HG03432 (cell line): ENCODE measurements around the gene ANAPC4.
"Not testable (repeated sequence)": the region's sequence is repeated elsewhere in the genome, so short reads cannot be mapped to it uniquely, and the experiment has no call there.

ENCODE experiments used
- ATAC-seq: cut with Tn5 transposase; IDR thresholded peaks from one replicate; pipeline ENCODE4 v1.9.1; 2021; ENCODE audit warnings: mild to moderate bottlenecking, moderate library complexity; ENCODE audit not compliant: unreplicated experiment

Gene ANAPC4, protein sequence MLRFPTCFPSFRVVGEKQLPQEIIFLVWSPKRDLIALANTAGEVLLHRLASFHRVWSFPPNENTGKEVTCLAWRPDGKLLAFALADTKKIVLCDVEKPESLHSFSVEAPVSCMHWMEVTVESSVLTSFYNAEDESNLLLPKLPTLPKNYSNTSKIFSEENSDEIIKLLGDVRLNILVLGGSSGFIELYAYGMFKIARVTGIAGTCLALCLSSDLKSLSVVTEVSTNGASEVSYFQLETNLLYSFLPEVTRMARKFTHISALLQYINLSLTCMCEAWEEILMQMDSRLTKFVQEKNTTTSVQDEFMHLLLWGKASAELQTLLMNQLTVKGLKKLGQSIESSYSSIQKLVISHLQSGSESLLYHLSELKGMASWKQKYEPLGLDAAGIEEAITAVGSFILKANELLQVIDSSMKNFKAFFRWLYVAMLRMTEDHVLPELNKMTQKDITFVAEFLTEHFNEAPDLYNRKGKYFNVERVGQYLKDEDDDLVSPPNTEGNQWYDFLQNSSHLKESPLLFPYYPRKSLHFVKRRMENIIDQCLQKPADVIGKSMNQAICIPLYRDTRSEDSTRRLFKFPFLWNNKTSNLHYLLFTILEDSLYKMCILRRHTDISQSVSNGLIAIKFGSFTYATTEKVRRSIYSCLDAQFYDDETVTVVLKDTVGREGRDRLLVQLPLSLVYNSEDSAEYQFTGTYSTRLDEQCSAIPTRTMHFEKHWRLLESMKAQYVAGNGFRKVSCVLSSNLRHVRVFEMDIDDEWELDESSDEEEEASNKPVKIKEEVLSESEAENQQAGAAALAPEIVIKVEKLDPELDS

DNA sequence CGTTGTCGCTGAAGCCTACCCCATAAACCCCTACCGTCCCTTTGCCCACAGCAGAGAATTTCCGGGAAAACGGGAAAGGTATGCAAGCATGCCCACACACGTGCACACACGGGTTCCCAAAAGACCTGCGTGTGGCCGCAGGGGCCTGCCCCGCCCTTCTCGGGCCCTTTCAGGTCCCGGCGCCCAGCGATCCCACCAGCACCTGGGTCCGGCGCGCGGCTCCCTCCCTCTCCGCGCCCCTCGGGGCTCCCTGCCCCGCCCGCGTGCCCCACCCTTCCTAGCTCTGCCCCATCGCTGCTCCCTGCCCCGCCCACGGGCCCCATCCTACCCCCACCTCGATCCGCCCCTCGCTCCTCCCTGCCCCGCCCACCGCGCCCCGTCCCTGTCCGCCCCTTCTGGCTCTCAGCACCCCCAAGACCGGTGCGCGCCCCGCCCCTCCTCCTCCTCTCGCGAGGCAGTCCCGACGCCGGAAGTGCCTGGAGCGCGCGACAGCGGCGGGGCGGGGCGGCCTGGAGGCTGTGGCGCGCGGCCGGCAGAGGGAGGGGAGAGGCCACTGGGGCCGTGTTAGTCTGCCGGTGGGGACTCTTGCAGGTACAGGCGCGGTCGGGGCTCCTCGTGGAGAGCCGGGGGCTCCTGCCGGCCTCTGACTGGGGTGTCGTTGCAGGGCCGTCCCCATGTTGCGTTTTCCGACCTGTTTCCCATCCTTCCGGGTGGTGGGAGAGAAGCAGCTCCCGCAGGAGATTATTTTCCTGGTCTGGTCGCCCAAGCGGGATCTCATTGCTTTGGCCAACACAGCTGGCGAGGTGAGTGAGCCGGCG, at the start of gene ANAPC4:
TSS of gene ANAPC4 (plus strand) at position 510 of the 818 bp plus-strand sequence. CDS start at position 675, 165 bp downstream.
- peak; percentile 98 for ATAC-seq

GRCh38 chr4:25328463-25328862, 48.6 kb upstream of the ANAPC4 start:
- not testable (repeated sequence) for ATAC-seq

- ATAC-seq: peak; percentile 15
These were observed 46.7 kb upstream of the ANAPC4 start for GRCh38 chr4:25330335-25330734.

- ATAC-seq: peak; percentile 89
These were observed 45.9 kb upstream of the ANAPC4 start for GRCh38 chr4:25330905-25331808.

DNA sequence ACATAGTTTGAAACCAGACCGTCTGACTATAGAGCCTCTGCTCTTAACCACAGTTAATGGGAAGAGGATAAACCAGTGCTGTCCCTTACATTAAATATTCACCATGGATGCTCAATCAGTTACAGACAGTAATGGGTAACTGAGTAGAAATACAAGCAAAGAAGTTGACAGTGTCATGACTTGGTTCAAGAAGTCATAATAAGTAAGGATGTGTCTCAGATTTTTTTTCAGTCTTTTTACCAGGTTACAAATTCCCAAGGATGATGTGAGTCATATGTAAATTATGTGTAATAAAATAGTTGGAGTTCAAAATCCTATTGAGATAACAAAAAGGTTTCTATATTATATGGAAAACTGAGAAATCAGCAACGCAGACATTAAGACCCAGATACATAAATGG, 33.4 kb upstream of the ANAPC4 start:
- ATAC-seq: no peak

DNA sequence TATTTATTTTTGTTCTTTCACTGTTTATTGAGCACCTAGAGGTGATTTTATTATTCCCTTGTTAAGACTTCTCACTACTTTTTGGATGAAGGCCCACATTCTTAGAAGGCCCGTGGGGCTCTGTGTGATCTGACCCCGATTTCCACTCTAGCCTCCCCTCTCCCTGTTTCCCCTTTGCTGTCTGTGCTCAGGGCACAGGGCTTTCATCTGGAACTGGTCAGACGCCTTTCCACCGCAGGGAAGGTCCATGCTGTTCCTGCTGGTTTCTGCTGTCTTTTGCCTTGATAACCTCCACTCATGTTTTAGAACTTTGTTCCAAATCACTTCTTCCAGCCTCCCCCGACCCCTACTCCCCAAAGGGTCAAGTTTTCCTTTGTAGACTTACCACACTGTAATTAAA, 31.3 kb upstream of the ANAPC4 start:
- no peak for ATAC-seq

DNA sequence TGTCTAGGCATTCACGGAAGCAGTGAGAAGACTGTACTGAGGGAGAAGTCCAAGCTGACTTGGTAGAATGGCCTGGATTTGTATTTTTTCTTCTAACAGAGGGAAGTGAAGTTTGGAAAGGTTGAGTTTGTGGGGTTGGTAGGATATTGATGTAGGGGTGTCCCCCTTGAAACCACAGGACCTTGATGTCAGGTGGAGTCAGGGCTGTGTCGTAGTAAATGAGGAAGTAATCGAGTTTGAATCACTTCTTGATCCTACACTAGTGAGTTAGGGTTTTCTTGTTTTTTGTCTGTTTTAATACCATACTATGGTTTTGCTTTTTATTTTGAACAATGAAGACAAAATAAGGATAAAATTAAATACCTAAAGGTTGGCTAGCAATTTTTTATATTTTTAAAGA, 30.1 kb upstream of the ANAPC4 start:
- peak; percentile 84 for ATAC-seq

DNA sequence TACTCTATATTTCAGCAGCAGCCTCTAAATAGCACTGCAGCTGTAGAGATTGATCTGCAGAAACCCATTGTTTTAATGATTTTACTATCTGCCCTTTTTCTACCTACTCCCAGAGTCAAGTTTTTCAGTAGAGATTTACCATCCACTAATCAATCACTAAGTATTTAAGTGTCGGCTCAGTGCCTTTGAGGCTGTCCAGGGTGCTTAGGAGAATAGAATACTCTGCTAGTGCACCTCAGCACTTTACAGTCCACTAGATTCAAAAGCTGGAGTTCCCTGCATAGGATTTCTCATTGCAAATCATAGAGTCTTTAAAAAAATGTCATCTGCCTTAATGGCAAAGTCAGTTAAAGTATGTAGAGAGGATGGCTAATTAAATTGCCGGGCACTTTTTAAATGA, 29.6 kb upstream of the ANAPC4 start:
- ATAC-seq: no peak

- no peak for ATAC-seq
These were observed 29.1 kb upstream of the ANAPC4 start for GRCh38 chr4:25347971-25348370.

- no peak for ATAC-seq
These were observed 26.5 kb upstream of the ANAPC4 start for GRCh38 chr4:25350561-25350960.

DNA sequence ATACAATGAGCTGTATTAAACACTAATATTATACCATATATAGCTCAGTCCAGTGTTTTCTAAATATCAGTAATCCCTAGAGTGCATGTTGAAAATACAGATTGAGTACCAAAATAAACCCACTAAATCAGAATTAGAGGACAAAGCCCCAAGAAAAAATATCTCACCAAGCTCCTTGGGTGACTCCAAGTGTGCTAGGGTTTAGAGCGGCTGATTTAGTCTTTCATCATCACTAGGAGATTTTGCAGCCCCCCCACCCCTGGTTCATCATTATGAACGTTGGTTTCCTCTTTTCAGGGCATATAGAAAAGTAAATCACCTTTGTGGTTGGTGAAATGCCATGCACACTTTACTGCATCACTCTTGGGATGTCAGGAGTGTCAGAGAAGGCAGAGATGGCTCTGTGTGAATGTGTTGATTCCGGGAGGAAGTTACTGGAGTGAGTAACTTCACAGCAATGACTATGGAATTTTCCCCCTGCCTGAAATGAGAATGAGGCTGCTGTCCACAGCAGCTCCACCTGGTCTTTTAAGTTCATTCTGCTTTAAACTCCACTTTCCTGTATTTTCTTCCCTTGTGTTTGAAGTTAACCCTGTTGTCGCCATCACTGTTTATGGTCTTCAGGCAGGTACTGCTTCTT, 25.2 kb upstream of the ANAPC4 start:
- no peak for ATAC-seq

- no peak for ATAC-seq
These were observed 21.0 kb upstream of the ANAPC4 start for GRCh38 chr4:25356068-25356467.

DNA sequence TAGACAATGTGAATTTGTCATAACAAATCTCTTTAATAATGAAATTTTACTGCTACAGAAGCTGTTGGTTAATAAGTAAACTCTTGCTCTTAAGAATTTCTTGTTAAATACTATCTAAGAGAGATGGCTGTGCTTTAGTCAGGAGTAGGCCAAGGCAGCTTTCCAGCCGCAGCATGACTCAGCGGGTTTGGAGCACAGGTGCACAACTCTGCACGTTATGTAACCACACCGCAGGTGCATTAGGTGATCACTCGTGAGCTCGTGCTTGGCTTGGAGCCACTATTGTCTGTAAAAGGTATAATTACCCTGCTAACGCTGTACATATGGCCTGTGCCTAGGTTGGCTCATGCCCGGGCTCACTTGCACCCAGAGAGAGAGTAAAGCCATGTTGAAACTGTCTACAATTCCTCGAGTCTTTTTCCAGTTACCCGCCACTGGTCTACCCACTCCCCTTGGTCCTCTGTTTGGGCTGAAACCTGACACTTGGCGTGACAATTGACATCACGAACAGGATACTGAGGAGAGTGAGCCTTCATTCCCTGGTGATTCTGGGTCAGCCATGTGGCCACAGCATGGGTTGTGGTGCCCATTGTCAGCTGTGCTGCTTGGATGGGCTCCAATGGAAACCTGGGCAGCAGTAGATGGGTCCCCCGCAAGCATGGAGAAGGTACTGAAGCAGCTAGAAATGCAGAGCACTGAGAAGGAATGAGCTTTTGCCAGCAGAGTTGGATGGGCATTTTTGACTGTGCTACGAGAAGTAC, 18.4 kb upstream of the ANAPC4 start:
- no peak for ATAC-seq

DNA sequence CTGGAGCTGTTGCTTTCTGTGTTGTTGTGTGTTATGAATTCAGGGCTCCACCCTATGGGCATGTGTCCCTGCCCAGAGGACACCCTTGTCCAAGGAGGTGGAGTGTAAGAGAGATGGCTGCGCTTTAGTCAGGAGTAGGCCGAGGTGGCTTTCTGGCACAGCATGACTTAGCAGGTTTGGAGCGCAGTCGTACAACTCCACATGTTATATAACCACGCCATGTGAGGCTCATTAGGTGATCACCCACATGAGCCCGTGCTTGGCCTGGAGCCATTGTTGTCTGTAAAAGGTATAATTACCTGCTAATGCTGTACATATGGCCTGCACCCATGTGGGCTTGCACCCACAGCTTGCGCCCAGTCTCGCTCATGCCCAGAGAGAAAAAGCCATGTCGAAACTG, 15.8 kb upstream of the ANAPC4 start:
- no peak for ATAC-seq

- ATAC-seq: no peak
These were observed 9.9 kb upstream of the ANAPC4 start for GRCh38 chr4:25367004-25367621.

DNA sequence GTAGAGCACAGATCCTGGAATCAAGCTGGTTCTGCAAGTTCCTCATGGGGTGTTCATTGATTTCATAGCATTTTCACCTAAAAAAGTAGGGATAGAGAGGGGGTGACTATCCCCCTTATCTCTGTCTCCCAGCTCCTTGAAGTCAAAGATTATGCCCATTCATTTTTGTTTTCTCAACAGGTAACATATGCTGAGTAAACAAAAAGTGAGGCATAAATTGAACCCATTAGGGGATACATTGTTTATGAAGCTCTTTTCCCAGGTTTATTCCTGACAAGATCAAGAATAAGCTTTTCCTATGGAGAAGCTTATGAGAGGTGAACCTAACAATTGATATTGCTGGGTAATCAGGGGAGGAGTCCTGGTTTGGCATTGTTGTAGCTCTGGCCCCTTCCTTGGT, 9.2 kb upstream of the ANAPC4 start:
- no peak for ATAC-seq

DNA sequence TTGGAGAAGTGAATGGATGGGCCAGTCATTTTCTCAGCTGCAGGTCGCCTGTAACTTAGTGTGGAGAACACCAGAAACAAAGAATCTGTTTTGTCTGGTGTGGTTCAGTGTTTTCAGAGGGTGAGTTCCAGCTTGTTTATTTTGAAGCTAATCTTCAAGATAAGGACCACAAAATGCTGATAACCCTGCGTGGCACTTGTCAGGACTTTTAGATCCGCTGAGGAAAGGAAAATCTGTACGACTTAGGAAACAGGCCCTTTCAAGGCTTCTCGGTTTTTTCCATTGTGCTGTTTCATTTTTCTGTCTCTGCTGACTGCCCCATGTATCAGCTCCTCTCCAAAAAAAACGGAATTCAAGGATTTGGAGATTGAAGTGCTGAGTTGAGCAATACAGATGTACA, 8.7 kb upstream of the ANAPC4 start:
- no peak for ATAC-seq

DNA sequence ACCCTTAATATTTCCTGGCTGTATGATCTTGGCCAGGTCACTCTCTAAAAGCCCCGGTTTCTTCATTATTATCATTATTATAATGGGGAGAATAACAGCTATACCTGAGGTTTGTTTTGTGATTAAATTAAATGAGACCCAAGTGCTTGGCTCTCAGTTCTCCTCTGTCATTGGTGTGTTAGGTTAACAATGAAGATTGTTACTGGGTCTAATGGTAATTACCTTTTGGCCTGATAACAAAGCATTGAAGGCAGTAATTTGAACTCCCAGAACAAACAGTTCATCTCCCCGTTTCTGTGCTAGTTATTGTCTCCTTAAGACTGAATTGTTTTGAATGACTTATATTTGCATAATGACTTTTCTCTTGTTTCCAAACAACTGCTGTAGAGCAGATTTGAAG, 6.8 kb upstream of the ANAPC4 start:
- ATAC-seq: no peak

- not testable (repeated sequence) for ATAC-seq
These were observed 4.5 kb upstream of the ANAPC4 start for GRCh38 chr4:25372549-25372948.
